Colonic mucosa (tissue), 4 donors: ENCODE measurements around the gene LENEP. TPM values are rescaled to one million over a fixed set of nuclear protein-coding genes. Genes with fewer than 3 reads are reported as not detected.

Experiments used
- DNase-seq: peaks from one replicate; pipeline ENCODE4 v3.0.0-alpha.2; 2020
- H3K27ac ChIP-seq: fragments of 200-600 bp; one replicate; pipeline ENCODE4 v1.8.0; 2021
- H3K27me3 ChIP-seq: fragments of 200-600 bp; one replicate; pipeline ENCODE4 v1.8.0; 2021
- H3K36me3 ChIP-seq: fragments of 200-600 bp; one replicate; pipeline ENCODE4 v1.8.0; 2021
- H3K4me1 ChIP-seq: fragments of 200-600 bp; one replicate; pipeline ENCODE4 v1.8.0; 2021; ENCODE audit warnings: mild to moderate bottlenecking
- H3K4me3 ChIP-seq: fragments of 200-600 bp; one replicate; pipeline ENCODE4 v1.8.0; 2021
- H3K9ac ChIP-seq, 2 donors: one replicate each; pipeline ENCODE4 v1.7.0; 2013; ENCODE audit warnings: control low read depth in 2 of 2, low read depth in 2 of 2, low read length in 2 of 2
- H3K9me3 ChIP-seq: fragments of 200-600 bp; one replicate; pipeline ENCODE4 v1.8.0; 2021
- intact Hi-C: fragments of 100-400 bp; cut with DNase I; formaldehyde crosslinking; loops from one replicate; pipeline ENCODE4 v1.14.1; 2022
- total RNA-seq, 2 donors: library from RNA; stranded (reverse); fragmentation: NEBNext Ultra II Directional in 1 of 2; extraction: Animal tissue kit (Norgen Biotek cat#: 25700) in 1 of 2; gene quantifications; one replicate each; pipeline ENCODE4 v1.2.1, GENCODE V29; 2021
- TF ChIP-seq, protein P1 (sequence below): fragments of 200-600 bp; IDR thresholded peaks from one replicate; pipeline ENCODE4 v1.8.0; 2022; ENCODE audit warnings: antibody characterized with exemption, mild to moderate bottlenecking
- donor health status: healthy.
- donor health status: DM: no; HTN: no; CAD: no.
- donor health status: DM: no; HTN: no; CAD: no.

The LENEP gene
- total RNA-seq, 2 donors from 2014 or later, result not detected

DNA sequence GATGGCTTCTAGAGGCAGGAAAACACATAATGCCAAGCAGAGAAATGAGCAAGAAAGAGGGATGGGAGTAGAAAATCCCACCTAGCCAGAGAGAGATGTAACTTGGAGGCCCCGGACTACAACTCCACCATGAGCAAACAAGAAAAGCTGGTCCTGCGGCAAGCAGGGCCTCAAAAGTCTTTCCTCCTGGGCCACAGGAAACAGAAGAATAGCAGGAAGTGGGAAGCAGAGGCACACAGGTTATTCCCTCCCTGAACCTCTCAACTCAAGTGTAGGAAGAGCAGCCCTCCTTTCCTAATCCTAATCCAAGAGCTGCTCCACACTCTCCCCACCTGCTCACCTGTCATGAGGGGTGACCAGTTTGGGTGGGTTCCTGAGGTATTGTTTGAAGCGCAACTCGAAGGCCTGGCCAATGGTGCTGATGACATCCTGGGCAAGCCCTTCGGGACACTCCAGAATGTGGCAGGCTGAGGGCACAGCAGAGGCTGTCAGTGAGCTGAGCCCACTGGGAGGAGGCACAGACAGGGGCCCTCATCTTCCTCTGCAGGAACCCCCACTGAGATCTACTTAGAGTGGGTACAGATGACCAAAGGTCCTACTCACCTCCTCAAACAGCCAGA is 25.9 kb upstream of the LENEP start:
- no peak overlapping the region for H3K4me3 ChIP-seq
- H3K4me1 ChIP-seq, result peaks cover 21% of the 10 kb centered on the region
- TF ChIP-seq, protein P1, sequence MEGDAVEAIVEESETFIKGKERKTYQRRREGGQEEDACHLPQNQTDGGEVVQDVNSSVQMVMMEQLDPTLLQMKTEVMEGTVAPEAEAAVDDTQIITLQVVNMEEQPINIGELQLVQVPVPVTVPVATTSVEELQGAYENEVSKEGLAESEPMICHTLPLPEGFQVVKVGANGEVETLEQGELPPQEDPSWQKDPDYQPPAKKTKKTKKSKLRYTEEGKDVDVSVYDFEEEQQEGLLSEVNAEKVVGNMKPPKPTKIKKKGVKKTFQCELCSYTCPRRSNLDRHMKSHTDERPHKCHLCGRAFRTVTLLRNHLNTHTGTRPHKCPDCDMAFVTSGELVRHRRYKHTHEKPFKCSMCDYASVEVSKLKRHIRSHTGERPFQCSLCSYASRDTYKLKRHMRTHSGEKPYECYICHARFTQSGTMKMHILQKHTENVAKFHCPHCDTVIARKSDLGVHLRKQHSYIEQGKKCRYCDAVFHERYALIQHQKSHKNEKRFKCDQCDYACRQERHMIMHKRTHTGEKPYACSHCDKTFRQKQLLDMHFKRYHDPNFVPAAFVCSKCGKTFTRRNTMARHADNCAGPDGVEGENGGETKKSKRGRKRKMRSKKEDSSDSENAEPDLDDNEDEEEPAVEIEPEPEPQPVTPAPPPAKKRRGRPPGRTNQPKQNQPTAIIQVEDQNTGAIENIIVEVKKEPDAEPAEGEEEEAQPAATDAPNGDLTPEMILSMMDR, result no peak
- peaks cover 23% of the 10 kb centered on the region for H3K36me3 ChIP-seq
- no peaks in the 10 kb centered on the region for H3K9me3 ChIP-seq
- H3K9ac ChIP-seq, result no peak overlapping the region
- DNase-seq, result no peak
- intact Hi-C loops, result no loop called here
- no peaks in the 10 kb centered on the region for H3K27me3 ChIP-seq
- no peak overlapping the region for H3K27ac ChIP-seq

DNA sequence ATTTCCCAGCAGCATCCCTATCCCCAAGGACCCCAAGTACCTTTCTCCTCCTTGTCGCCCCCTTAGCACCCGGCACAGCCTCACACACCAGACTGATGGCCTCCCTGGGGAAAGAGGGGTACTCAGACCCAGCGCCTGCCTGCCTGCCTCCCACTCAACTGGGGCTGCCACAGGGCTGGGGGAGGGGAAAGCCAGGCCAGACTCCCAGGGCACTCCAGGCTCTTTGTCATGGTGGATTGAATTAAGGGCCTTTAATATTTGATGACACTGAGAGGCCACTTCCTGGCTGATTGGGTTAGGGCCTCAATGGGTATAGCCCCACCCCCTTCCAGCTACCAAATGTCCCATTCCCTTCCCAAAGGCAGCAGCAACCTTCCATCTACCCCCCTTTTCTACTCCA is 24.7 kb upstream of the LENEP start:
- Histone ChIP-seq H3K9me3 (no peaks in the 10 kb centered on the region), H3K9ac (no peak overlapping the region), H3K36me3 (peaks cover 19% of the 10 kb centered on the region), H3K27me3 (no peaks in the 10 kb centered on the region), H3K4me1 (peaks cover 21% of the 10 kb centered on the region), H3K27ac (no peak overlapping the region), H3K4me3 (no peak overlapping the region)
- DNase-seq, result no peak
- intact Hi-C loops, result no loop called here
- TF ChIP-seq, protein P1, result no peak

DNA sequence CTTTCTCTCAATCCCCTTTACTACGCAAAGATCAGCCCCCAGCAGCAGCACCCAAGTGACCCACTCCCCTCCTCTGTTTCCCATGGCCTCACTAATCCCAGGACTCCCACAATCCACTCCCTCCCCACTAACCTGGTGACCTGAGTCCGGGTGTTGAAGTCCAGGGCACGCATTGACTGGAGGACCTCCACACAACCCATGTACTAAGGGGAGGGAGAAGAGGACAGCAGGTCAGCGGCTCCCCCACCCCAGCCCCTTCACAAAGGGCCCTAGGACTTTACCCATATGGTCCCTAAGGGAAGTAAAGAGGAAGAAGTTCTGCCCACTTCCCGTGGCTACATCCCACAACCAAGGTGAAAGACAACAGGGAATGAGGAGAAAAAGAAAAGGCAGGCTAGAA is 24.1 kb upstream of the LENEP start:
- Histone ChIP-seq H3K27ac (no peak overlapping the region), H3K36me3 (peaks cover 18% of the 10 kb centered on the region), H3K27me3 (no peaks in the 10 kb centered on the region), H3K9ac (peak overlapping the region in 1 of 2 donors; percentile 30), H3K9me3 (no peaks in the 10 kb centered on the region), H3K4me3 (no peak overlapping the region), H3K4me1 (peaks cover 21% of the 10 kb centered on the region)
- TF ChIP-seq, protein P1, result no peak
- intact Hi-C loops, result no loop called here
- DNase-seq, result no peak

DNA sequence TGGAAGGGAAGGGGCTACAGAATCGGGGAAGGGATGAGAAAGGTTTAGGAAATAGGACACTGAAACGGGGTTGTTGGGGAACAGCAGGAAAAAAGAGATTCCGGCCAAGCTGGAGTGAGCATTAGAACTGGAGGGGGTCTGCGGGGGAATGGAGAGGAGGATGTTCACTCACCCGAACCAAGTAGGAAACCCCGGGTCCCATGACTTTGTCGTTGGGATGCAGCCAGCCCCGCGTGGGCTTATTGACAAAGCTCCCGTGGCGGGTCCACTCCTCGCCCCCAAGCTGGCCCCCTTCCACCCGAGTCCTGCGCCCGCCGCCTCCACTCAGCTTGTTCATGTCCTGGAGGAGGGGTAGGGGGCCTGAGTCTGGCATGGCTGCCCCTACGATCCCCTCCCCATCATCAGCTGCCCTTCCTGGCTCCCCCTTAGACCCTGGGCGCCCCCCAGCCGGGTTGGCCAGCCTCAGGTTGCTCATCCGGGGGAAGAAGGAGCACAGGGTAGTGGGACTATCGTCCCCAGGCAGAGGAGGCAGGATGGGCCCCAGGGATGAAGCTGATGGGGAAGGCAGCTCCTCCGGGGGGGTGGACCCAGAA is 23.4 kb upstream of the LENEP start:
- TF ChIP-seq, protein P1, result no peak
- H3K9ac ChIP-seq, result peak overlapping the region; percentile 62 to 67
- peaks cover 18% of the 10 kb centered on the region for H3K36me3 ChIP-seq
- H3K9me3 ChIP-seq, result no peaks in the 10 kb centered on the region
- H3K27me3 ChIP-seq, result no peaks in the 10 kb centered on the region
- intact Hi-C loops, result no loop called here
- no peak for DNase-seq
- H3K4me3 ChIP-seq, result peak overlapping the region; percentile 28
- H3K4me1 ChIP-seq, result peaks cover 21% of the 10 kb centered on the region
- peak overlapping the region; percentile 96 for H3K27ac ChIP-seq

DNA sequence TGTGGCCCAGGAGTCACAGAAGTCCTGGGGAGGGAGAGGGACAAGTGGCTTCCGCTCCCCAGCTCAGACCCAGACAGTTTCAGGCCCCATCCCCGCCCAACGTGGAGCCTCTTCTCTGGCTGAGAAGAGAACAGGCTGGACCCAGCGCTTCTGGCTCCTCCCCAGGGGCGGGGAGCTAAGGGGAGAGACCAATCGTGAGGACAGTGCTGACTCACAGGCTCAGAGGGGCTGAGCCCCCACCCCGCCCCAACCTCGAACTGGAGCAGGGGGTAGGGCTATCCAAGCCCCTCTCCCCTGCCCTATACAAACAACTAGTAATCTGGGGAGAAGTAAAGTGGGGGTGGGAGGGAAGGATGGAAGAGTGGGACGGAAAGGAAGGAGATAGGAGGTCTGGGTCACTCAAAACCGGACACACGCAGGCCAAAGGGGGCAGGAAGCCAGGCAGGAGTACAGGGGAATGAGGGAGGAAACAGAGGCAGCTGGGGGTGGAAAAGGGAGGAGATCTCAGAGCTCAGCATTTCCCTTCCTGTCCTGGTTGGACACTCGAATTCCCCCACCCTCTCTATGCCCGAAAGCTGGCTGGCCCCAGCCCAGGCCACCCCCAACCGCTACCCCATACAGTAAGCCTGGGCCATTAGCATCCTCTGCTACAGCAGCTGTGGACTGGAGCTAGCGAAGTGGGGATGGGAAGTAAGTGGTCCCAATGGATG is 22.6 kb upstream of the LENEP start, which contains the start of gene SHC1:
Gene SHC1 (minus strand): TSS at position 117 of the 710 bp plus-strand sequence. CDS start 221 bp downstream, outside the sequence.
- Histone ChIP-seq H3K9me3 (no peaks in the 10 kb centered on the region), H3K9ac (peak within 1 kb of the TSS; percentile 62 to 67), H3K4me3 (peak within 1 kb of the TSS; percentile 28), H3K27ac (peak within 1 kb of the TSS; percentile 96), H3K36me3 (peaks cover 11% of the 10 kb centered on the region), H3K27me3 (no peaks in the 10 kb centered on the region), H3K4me1 (peaks cover 21% of the 10 kb centered on the region)
- intact Hi-C loops, result no loop called here
- TF ChIP-seq, protein P1, result no peak
- DNase-seq, result peak; percentile 87
